CD14-positive monocyte (primary cell): ENCODE results near the gene TCTN1. TPM values are rescaled to one million over a fixed set of nuclear protein-coding genes. Genes with fewer than 3 reads are reported as not detected.

Source experiments
- DNase-seq, 3 donors: peaks; one replicate each; pipeline ENCODE4 v3.0.0-alpha.2; 2011 to 2022
- H2AFZ ChIP-seq: 2 replicates; pipeline ENCODE4 v1.6.0; 2012; ENCODE audit warnings: mild to moderate bottlenecking, low read depth, low read length, inconsistent platforms; ENCODE audit not compliant: insufficient read depth, poor library complexity, severe bottlenecking
- H3K27ac ChIP-seq, 2 donors: 1 replicate in 1 of 2; 2 replicates in 1 of 2; pipeline ENCODE4 v1.5.1; 2012 to 2013; ENCODE audit warnings: low read length in 2 of 2, control low read depth in 1 of 2, inconsistent platforms in 1 of 2, low read depth in 1 of 2, mild to moderate bottlenecking in 1 of 2
- H3K27me3 ChIP-seq, 2 donors: one replicate each; pipeline versions ENCODE4 v1.6.0 to v1.6.1; 2011 to 2013; ENCODE audit warnings: low read length in 2 of 2; ENCODE audit not compliant: control insufficient read depth in 2 of 2, insufficient read depth in 2 of 2
- H3K36me3 ChIP-seq, 2 donors: replicated peaks in 1 of 2; 1 replicate in 1 of 2; 2 replicates in 1 of 2; pipeline versions ENCODE4 v1.5.1 to v1.6.1; 2012 to 2013; ENCODE audit warnings: low read length in 2 of 2, control low read depth in 1 of 2, inconsistent platforms in 1 of 2, mild to moderate bottlenecking in 1 of 2; ENCODE audit not compliant: insufficient read depth in 2 of 2, control insufficient read depth in 1 of 2
- H3K4me1 ChIP-seq, 2 donors: 1 replicate in 1 of 2; 2 replicates in 1 of 2; pipeline versions ENCODE4 v1.5.1 to v1.6.1; 2012 to 2013; ENCODE audit warnings: low read length in 2 of 2, control low read depth in 1 of 2, inconsistent platforms in 1 of 2, mild to moderate bottlenecking in 1 of 2, moderate library complexity in 1 of 2; ENCODE audit not compliant: insufficient read depth in 2 of 2, control insufficient read depth in 1 of 2
- H3K4me2 ChIP-seq: replicated peaks from 2 replicates; pipeline ENCODE3; 2012; ENCODE audit warnings: low read length, moderate library complexity, mild to moderate bottlenecking; ENCODE audit not compliant: poor library complexity, severe bottlenecking; ENCODE audit errors: extremely low read depth
- H3K4me3 ChIP-seq, 3 experiments: fragments of 200-600 bp in 1 of 3; sonication (generic) in 1 of 3; replicated peaks in 1 of 3; 1 replicate in 2 of 3; 2 replicates in 1 of 3; pipeline ENCODE4 v1.5.1; 2011 to 2013; ENCODE audit warnings: low read length in 3 of 3, mild to moderate bottlenecking in 3 of 3, control low read depth in 2 of 3, low read depth in 2 of 3, inconsistent platforms in 1 of 3, moderate library complexity in 1 of 3
- H3K79me2 ChIP-seq: 2 replicates; pipeline ENCODE4 v1.6.0; 2012; ENCODE audit warnings: mild to moderate bottlenecking, control low read depth, inconsistent platforms, low read length, moderate library complexity; ENCODE audit not compliant: insufficient read depth
- H3K9ac ChIP-seq: 2 replicates; pipeline ENCODE4 v1.6.0; 2017; ENCODE audit warnings: low read length, mild to moderate bottlenecking; ENCODE audit not compliant: insufficient read depth, poor library complexity, severe bottlenecking
- H3K9me3 ChIP-seq, 2 donors: replicated peaks in 1 of 2; 1 replicate in 1 of 2; 2 replicates in 1 of 2; pipeline versions ENCODE4 v1.5.1 to v1.6.1; 2012 to 2013; ENCODE audit warnings: low read length in 2 of 2, control low read depth in 1 of 2; ENCODE audit not compliant: control insufficient read depth in 1 of 2, insufficient read depth in 1 of 2
- H4K20me1 ChIP-seq: 2 replicates; pipeline ENCODE4 v1.6.0; 2012; ENCODE audit warnings: mild to moderate bottlenecking, low read length, control low read depth, moderate library complexity; ENCODE audit not compliant: insufficient read depth
- H3K27ac Mint-ChIP-seq, 7 donors: one replicate each; pipeline ENCODE4 v1.8.0; 2020; ENCODE audit warnings: mild to moderate bottlenecking in 7 of 7, mixed read lengths in 7 of 7, moderate library complexity in 6 of 7, inconsistent platforms in 2 of 7
- H3K27me3 Mint-ChIP-seq, 3 donors: one replicate each; pipeline ENCODE4 v1.8.0; 2021 to 2022; ENCODE audit warnings: low read depth in 3 of 3, mild to moderate bottlenecking in 3 of 3, mixed read lengths in 3 of 3, moderate library complexity in 3 of 3, inconsistent platforms in 1 of 3
- H3K36me3 Mint-ChIP-seq, 2 donors: one replicate each; pipeline ENCODE4 v1.8.0; 2020; ENCODE audit warnings: mixed read lengths in 2 of 2, inconsistent platforms in 1 of 2, mild to moderate bottlenecking in 1 of 2
- H3K4me1 Mint-ChIP-seq: one replicate; pipeline ENCODE4 v1.8.0; 2020; ENCODE audit warnings: mild to moderate bottlenecking, mixed read lengths
- H3K4me3 Mint-ChIP-seq, 2 donors: one replicate each; pipeline ENCODE4 v1.8.0; 2020; ENCODE audit warnings: mild to moderate bottlenecking in 2 of 2, mixed read lengths in 2 of 2, moderate library complexity in 1 of 2
- H3K9me3 Mint-ChIP-seq, 7 donors: one replicate each; pipeline ENCODE4 v1.8.0; 2020 to 2022; ENCODE audit warnings: mixed read lengths in 7 of 7, mild to moderate bottlenecking in 6 of 7, moderate library complexity in 6 of 7, inconsistent platforms in 2 of 7
- CTCF ChIP-seq: fragments of 200-600 bp; IDR thresholded peaks from one replicate; pipeline ENCODE4 v1.8.0; 2022; ENCODE audit warnings: antibody characterized with exemption, mild to moderate bottlenecking
- WGBS: methylation state at CpG from one replicate; pipeline ENCODE4 v1.1.5; 2013; ENCODE audit warnings: missing lambda C conversion rate; ENCODE audit not compliant: insufficient coverage; 5-methylcytosine and 5-hydroxymethylcytosine counted together
- intact Hi-C, 2 donors: fragments of 100-400 bp; cut with micrococcal nuclease; formaldehyde crosslinking; loops; one replicate each; pipeline versions ENCODE4 v1.15.0 to v1.15.1; 2023
- polyA plus RNA-seq, 3 donors: library from polyadenylated mRNA; depleted of rRNA in 1 of 3; unstranded in 2 of 3; stranded (reverse) in 1 of 3; fragments of 300-500 nt in 2 of 3; fragments of >200 nt in 1 of 3; fragmentation: Illumina TruSeq in 2 of 3; gene quantifications; 1 replicate in 2 of 3; 2 replicates in 1 of 3; pipeline ENCODE4 v1.2.3, GENCODE V29; 2012 to 2021

The TCTN1 gene
- polyA plus RNA-seq, 3 donors = 4.0 to 6.1 (median 4.5) TPM

- Mint-ChIP-seq H3K27ac (peak overlapping the region; percentile 87 to 98 (median 97)), H3K27me3 (peaks cover 0 to 6% (median 0%) of the 10 kb centered on the region in 3 donors), H3K4me3 (peak overlapping the region; percentile 27 to 47), H3K9me3 (peaks cover 0 to under 1% (median 0%) of the 10 kb centered on the region in 7 donors), H3K4me1 (peaks cover 70% of the 10 kb centered on the region), H3K36me3 (peaks cover 14 to 18% of the 10 kb centered on the region in 2 donors)
- Histone ChIP-seq H3K4me1 (peaks cover 59 to 74% of the 10 kb centered on the region in 2 donors), H4K20me1 (peaks cover 95% of the 10 kb centered on the region), H3K4me2 (peak overlapping the region; percentile 11), H2AFZ (no peak overlapping the region), H3K27me3 (no peaks in the 10 kb centered on the region), H3K36me3 (no peaks in the 10 kb centered on the region), H3K27ac (peak overlapping the region; percentile 38 to 92), H3K9me3 (no peaks in the 10 kb centered on the region), H3K9ac (peak overlapping the region; percentile 58), H3K4me3 (peak overlapping the region in 1 of 3 experiments; percentile 4), H3K79me2 (peaks cover 97% of the 10 kb centered on the region)
- intact Hi-C loops = loop anchor here in 1 of 2 donors (2.0 kb wide), 1 partner anchor 15 kb away; no protein-coding TSS in a partner anchor
- no peak for TF ChIP-seq CTCF
- WGBS = 0% methylated on average over 1 of the region's 8 CpGs
- peak; percentile 66 to 89 (median 89) for DNase-seq
Measured at GRCh38 chr12:110577864-110578693, 35.9 kb upstream of the TCTN1 start.

DNA sequence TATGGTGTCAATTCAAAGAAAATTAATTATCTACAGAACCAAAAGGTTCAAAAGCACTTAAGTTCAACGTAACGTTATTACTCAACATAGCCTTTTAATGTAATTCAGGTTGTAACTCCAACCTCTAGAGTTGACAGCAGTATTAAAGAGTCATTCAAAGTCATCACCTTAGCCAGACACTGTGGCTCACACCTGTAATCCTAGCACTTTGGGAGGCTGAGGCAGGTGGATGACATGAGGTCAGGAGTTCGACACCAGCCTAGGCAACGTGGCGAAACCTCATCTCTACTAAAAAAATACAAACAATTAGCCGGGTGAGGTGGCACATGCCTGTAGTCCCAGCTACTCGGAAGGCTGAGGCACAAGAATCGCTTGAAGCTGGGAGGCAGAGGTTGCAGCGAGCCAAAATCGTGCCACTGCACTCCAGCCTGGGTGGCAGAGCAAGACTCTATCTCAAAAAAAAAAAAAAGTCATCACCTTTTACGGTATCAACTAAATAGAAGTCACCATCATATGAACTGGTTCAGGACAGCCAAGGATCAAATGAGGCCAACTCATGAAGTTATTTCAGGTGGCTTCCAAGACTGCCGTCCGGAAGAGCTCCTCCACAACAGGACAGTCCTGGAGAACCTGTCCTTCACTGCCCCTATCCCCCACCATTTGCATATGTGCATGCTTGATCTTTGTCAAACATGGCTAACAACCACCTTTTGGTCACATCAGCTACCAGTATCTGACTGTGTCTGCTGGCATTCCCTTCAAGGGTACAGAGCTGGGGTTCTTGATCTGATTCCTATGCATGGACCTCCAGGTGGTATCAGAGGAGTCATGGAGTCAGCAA is 35.0 kb upstream of the TCTN1 start:
- Histone ChIP-seq H3K4me3 (peak overlapping the region in 1 of 3 experiments; percentile 4), H2AFZ (no peak overlapping the region), H3K27ac (peak overlapping the region; percentile 29 to 92), H4K20me1 (peaks cover 86% of the 10 kb centered on the region), H3K4me1 (peaks cover 65 to 82% of the 10 kb centered on the region in 2 donors), H3K4me2 (peak overlapping the region; percentile 11), H3K79me2 (peaks cover 94% of the 10 kb centered on the region), H3K27me3 (no peaks in the 10 kb centered on the region), H3K9ac (peak overlapping the region; percentile 58), H3K36me3 (no peaks in the 10 kb centered on the region), H3K9me3 (no peaks in the 10 kb centered on the region)
- intact Hi-C loops = no loop called here
- 98% methylated on average over 8 of the region's 13 CpGs for WGBS
- H3K36me3 Mint-ChIP-seq = peaks cover 14 to 18% of the 10 kb centered on the region in 2 donors
- peak in 1 of 3 donors; percentile 13 for DNase-seq
- peaks cover 76% of the 10 kb centered on the region for H3K4me1 Mint-ChIP-seq
- H3K27me3 Mint-ChIP-seq = peaks cover 0 to 8% (median 0%) of the 10 kb centered on the region in 3 donors
- TF ChIP-seq CTCF = no peak
- H3K4me3 Mint-ChIP-seq = peak overlapping the region in 1 of 2 donors; percentile 12
- peak overlapping the region; percentile 87 to 98 (median 97) for H3K27ac Mint-ChIP-seq
- H3K9me3 Mint-ChIP-seq = no peaks in the 10 kb centered on the region
